Embryonic facial prominence (tissue), 1 donor: Measurements from ENCODE around the gene FAM110D.

Experiments used
- DNase-seq: peaks from one replicate; pipeline ENCODE4 v3.0.0-alpha.2; 2016; ENCODE audit errors: extremely low spot score

FAM110D gene

GRCh38 chr1:26158908-26159742 lies at the start of gene FAM110D:
Gene FAM110D, plus strand, starts transcription at chr1:26159079. Its CDS starts 2,213 bp downstream, at chr1:26161292.
- DNase-seq: no peak

DNA sequence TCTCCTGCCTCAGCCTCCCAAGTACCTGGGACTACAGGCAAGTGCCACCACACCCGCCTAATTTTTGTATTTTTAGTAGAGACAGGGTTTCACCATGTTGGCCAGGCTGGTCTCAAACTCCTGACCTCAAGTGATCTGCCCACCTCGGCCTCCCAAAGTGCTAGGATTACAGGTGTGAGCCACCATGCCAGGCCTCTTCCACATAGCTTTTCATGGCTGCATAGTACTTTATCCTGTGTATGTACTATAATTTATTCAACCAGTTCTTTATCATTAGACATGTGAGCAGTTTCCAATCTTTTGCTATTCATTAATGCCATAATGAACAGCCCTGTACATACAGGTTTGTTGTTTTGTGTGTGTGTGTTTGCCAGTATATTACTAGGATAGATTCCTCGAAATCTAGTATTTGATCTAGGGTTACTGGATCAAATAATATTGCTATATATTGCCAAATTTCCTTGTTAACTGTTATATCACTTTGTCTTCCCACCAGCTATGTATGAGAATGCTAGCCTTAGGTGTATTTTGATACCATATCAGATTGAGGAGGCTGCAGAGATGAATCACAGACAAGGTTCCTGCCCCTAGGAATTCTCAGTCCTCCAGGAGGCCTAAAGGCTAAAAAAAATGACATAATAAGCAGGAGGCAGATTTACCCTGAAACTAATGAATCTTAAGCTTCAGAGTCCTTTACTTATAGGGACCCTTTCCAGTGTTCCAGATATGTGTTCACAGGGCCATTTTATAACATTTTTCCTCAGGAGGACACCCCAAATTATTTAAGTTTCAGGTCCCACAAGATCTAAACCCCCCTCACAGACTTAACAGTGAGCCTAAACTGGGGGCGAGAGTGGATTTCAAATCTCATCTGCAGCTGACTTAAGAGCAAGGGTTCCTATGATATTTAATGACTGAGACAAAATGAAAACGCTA lies 49.4 kb upstream of the FAM110D start:
- no peak for DNase-seq

GRCh38 chr1:26110731-26111529 lies 47.9 kb upstream of the FAM110D start:
- no peak for DNase-seq

- DNase-seq: peak; percentile 91
Measured at GRCh38 chr1:26111530-26112406, 47.1 kb upstream of the FAM110D start, which contains the start of gene PDIK1L. Gene PDIK1L, plus strand, starts transcription at chr1:26111824. Its CDS starts 2,485 bp downstream, at chr1:26114309.

DNA sequence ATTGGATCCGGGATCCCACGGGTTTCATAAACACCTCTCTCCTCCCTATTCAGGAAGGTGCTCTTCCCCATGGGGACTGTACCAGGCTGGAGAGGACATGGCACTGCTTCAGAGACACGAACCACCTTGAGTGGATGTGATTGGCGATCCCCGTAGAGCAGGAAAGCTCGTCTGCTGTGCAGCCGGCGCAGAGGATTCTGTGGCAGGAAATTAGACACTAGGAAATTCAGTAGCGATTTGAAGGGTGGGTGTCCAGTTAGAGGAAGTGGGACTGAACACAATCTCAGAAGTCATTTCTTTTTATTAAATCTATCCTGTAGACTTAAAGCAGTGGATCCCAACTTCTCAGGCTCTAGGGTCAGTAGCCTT lies 46.5 kb upstream of the FAM110D start:
- DNase-seq: no peak

DNA sequence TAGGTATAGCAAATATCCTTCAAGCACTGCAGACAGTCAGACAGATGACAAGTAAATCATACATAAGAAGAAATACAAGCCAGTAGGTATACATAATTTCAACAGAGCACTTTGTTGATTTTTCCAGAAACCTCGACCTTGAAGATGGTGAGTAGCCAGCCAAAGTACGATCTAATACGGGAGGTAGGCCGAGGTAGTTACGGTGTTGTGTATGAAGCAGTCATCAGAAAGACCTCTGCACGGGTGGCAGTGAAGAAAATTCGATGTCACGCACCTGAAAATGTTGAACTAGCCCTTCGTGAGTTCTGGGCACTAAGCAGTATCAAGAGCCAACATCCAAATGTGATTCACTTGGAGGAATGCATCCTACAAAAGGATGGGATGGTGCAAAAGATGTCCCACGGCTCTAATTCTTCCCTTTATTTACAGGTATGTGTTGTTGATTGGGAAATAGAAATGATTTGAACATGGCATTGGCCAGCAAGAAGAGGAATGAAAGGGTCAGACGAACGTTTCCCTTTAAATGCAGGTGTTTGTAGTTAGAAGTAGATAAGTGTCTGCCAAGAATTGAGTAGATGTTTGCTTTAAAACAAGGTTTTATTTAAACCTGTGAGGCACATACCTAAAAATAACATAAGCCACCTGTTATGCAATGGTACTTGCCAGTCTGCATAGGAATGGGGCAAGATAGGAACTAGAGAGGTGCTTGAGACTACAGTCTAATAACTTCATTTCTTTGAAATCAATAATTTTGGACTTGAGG lies 44.5 kb upstream of the FAM110D start:
- no peak for DNase-seq

- DNase-seq: no peak
Measured at GRCh38 chr1:26119892-26120608, 38.8 kb upstream of the FAM110D start.

- DNase-seq: no peak
Measured at GRCh38 chr1:26121854-26122773, 36.8 kb upstream of the FAM110D start.

DNA sequence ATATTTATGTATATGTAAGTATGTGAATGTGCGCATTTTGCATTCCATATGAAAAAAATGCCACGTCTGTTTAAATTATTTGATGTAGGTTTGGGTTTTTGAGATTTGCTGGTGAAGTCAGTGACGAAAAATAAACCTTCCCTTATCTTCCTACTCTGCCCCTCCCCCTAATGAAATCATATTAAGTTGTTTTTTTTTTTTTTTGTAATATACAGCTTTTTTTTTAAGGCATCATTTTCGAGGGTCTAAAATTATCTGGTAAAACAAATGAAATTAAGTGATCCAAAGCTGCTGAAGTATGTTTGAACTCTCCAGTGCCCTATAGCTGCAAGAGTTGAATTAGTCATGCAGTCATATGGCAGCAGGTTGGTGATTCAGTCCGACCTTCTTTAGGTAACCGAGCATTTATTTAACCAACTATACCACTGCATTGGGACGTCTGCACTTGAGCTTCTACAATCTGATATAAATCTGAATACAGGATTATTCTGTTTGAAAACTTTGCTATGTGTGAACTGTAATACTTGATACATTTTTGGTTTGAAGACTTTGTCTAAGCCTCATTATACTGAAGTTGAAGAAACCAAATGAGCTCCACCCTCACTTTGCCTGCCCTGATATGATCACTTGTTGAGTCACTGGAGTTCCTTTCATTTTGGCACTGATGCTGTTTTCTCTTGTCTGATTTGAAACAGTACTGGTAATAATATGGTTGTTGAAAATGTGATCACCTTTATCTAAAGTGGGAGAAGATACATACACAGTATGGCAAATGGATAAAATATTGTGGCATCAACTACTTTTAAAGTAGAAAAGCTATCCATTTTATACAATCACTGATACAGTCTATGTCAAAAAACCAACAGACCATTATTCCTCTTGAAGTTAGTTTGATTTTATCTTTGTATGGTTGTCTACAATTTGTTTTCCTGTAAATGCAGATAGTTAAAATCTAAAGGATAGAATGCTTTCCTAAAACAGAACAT lies 35.6 kb upstream of the FAM110D start:
- no peak for DNase-seq

DNA sequence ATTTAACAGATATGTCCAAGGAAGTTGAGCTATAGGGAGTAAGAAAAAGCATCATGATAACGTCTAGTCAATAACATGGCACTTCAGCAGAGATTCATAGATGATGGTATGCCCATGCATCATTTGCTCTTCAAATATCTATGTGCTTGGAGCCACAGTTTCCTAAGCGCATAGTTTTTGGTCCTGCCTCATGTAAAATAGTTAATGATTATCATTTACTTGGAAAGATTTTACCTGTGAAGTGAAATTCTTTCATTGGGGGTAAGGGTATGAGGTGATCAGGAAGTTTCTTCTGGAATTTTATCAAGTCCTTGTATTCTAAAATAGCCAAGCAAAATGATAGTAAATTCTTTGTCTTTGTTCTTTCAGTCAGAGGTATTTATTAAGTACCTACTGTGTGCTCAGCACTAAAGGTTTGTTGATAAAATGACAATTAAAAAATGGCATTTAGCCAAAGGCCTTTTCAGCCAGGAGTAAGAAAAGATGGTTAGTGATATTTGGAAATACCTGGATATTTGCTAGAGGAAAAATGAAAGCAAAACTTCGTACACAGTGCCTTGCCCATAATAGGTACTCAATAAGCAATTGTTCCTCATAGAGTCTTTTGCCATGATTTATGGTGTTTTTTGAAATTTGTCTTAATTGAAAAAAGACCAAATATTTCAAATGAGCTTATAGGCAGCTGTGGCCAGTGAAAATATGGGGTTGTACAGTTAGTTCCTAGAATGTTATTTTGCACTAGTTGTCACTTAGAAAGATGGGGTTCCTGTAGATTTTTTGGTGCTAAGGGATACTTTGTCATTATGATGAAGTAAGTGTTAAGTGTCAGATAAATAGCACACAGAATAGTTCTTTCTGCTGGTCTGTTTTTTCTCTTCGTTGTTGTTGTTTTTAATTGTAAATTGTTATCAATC lies 34.2 kb upstream of the FAM110D start:
- no peak for DNase-seq

- DNase-seq: no peak
Measured at GRCh38 chr1:26125382-26125781, 33.5 kb upstream of the FAM110D start.

DNA sequence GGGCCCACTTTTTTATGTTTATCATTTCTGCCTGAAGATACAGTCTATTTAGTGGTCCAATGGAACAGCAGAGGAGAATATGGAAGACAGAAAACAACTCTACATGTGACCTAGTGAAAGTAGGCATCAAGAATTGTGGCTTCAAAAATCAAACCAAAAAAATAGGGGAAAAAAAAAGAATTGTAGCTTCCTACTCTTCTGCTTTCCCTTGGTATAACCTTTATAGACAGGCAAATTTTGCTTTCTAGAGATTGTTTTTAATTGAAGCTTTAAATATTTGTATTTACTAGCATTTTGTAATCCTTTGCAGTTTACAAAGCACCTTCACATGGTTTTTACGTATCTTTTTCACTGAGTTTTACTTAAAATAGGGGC lies 32.9 kb upstream of the FAM110D start:
- DNase-seq: no peak

- DNase-seq: no peak
Measured at GRCh38 chr1:26126321-26127084, 32.4 kb upstream of the FAM110D start.

DNA sequence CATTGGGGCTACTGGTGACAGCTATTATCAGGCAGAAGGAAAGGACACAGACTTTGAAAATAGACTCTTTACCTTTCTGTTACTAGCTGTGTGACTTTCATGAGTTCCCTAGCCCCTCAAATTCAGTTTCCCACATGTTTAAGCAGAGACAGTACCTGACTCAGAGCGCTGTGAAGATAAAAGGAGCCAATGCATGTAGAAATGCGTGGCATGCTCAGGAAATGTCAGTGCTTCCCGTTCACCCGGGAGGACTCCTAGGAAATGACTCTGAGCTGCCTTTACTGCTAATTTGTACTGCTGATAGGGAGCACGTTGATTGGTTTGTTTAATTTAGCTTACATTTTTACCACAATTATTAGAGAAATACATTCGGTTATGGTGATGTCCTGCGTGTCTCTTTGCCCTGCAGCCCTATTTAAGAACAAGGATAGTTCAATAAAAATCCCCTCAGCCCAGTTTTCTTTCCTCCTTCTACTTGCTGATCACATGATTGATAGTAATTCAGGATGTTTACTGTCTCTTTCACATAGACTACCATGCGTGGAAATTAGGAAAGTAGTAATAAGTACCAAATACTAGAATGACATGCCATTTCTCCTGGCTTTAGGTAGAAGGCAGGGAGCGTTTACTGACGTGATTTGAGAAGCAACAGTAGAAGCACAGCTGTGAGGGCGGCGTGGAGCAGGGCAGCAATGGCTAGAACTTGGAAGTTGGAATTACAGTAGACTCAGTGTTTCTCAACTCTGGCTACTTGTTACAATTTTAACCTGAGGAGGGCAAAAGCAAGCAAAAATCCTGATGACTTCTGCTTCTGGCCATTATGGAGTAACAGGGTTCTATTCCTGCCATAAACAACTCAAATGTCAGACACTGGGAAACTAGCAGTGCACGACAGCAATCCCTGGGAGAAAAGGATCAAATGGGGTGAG lies 31.4 kb upstream of the FAM110D start:
- no peak for DNase-seq
